Prostate gland (tissue), 2 donors: ENCODE data around the gene LCE3B. TPM values are rescaled to one million over a fixed set of nuclear protein-coding genes. Genes with fewer than 3 reads are reported as not detected.

Source experiments
- DNase-seq: peaks from one replicate; pipeline ENCODE4 v3.0.0-alpha.2; 2019; ENCODE audit warnings: low spot score
- H3K27ac ChIP-seq, 2 donors: fragments of 200-600 bp; sonication (generic); 2 replicates each; pipeline ENCODE4 v1.5.1; 2017 to 2019
- H3K27me3 ChIP-seq: fragments of 200-600 bp; sonication (generic); replicated peaks from 2 replicates; pipeline ENCODE4 v1.5.1; 2019; ENCODE audit not compliant: insufficient read depth
- H3K36me3 ChIP-seq, 2 donors: fragments of 200-600 bp; sonication (generic); 1 replicate in 1 of 2; 2 replicates in 1 of 2; pipeline versions ENCODE4 v1.5.1 to v1.8.1; 2017 to 2019
- H3K4me1 ChIP-seq: fragments of 200-600 bp; sonication (generic); replicated peaks from 2 replicates; pipeline ENCODE4 v1.5.1; 2019
- H3K4me3 ChIP-seq, 2 donors: fragments of 200-600 bp; sonication (generic); 2 replicates each; pipeline ENCODE4 v1.5.1; 2017 to 2019
- H3K9me3 ChIP-seq: fragments of 200-600 bp; sonication (generic); 2 replicates; pipeline ENCODE4 v1.5.1; 2017
- POLR2A ChIP-seq: fragments of 450-650 bp; IDR thresholded peaks from one replicate; pipeline ENCODE4 v1.6.1; 2016; ENCODE audit warnings: antibody characterized with exemption, mild to moderate bottlenecking
- POLR2AphosphoS5 ChIP-seq: sonication (generic); formaldehyde crosslinking; IDR thresholded peaks from one replicate; pipeline ENCODE4 v1.6.1; 2017; ENCODE audit warnings: antibody characterized with exemption
- WGBS: methylation state at CpG from one replicate; pipeline ENCODE4 v1.1.5; 2018; 5-methylcytosine and 5-hydroxymethylcytosine counted together
- intact Hi-C: fragments of 100-400 bp; cut with DNase I; formaldehyde crosslinking; loops from one replicate; pipeline ENCODE4 v1.14.2; 2022
- total RNA-seq, 2 donors: library from RNA; depleted of rRNA; stranded (reverse); fragments of >200 nt; gene quantifications; one replicate each; pipeline ENCODE4 v1.1.0, GENCODE V29; 2016
- TF ChIP-seq, protein P1 (sequence below), 4 experiments: fragments of 200-600 bp in 2 of 4; fragments of 450-650 bp in 2 of 4; sonication (generic) in 2 of 4; IDR thresholded peaks; 1 replicate in 3 of 4; 2 replicates in 1 of 4; pipeline ENCODE4 v1.5.1; 2016 to 2019; ENCODE audit warnings: antibody characterized with exemption in 4 of 4, mild to moderate bottlenecking in 2 of 4, moderate library complexity in 2 of 4

LCE3B gene
- total RNA-seq, 2 donors from 2014 or later: not detected

DNA sequence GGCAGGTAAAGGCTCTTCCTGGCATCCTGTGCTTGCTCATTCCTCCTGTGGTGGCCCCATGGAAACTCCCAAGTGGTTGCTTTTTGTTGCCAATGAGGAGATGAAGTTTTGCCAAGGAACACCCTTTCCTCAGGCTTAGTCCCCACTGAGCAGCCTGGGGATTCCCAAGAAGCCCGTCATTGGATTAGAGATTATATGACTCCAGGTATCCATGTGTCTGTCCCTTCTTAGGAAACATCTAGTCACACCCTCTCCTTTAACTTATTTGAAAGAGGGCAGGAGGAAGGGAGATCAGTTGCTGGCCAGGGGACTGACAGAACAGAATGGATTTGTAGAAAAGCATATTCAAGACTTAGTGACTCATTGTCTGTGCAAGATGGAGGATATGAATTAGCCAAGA lies 13.1 kb downstream of the LCE3B start:
- no peaks in the 10 kb centered on the region for H3K27me3 ChIP-seq
- no peaks in the 10 kb centered on the region for H3K36me3 ChIP-seq
- no peaks in the 10 kb centered on the region for H3K9me3 ChIP-seq
- no peak for DNase-seq
- no peak for TF ChIP-seq POLR2A
- no peak for TF ChIP-seq POLR2AphosphoS5
- TF ChIP-seq, protein P1, sequence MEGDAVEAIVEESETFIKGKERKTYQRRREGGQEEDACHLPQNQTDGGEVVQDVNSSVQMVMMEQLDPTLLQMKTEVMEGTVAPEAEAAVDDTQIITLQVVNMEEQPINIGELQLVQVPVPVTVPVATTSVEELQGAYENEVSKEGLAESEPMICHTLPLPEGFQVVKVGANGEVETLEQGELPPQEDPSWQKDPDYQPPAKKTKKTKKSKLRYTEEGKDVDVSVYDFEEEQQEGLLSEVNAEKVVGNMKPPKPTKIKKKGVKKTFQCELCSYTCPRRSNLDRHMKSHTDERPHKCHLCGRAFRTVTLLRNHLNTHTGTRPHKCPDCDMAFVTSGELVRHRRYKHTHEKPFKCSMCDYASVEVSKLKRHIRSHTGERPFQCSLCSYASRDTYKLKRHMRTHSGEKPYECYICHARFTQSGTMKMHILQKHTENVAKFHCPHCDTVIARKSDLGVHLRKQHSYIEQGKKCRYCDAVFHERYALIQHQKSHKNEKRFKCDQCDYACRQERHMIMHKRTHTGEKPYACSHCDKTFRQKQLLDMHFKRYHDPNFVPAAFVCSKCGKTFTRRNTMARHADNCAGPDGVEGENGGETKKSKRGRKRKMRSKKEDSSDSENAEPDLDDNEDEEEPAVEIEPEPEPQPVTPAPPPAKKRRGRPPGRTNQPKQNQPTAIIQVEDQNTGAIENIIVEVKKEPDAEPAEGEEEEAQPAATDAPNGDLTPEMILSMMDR (IDR thresholded peaks at IDR 0.05): no peak
- intact Hi-C loops: no loop called here
- H3K4me1 ChIP-seq: no peaks in the 10 kb centered on the region
- H3K4me3 ChIP-seq: no peak overlapping the region
- WGBS: 56% methylated on average over 1 of the region's 1 CpG
- no peak overlapping the region for H3K27ac ChIP-seq

DNA sequence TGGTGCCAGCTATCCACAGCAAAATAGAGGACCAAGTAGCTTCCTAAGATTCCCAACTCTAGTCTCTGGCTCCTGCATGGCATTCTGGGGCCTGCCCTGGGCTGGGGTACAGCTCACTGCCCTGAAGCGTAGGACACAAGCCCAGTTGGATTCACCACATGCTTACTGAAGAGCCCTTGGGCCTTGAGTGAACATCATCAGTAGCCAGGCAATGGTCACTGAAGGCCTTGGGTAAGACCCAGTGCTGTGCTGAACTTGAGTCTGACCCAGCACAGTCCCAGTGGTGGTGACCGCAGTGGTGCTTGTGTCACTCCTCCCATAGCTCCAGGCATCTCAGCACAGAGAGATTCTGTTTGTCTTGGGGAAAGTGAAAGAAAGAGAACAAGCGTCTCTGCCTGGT lies 17.0 kb downstream of the LCE3B start:
- WGBS: 96% methylated on average over 3 of the region's 3 CpGs
- Histone ChIP-seq H3K27me3 (no peaks in the 10 kb centered on the region), H3K36me3 (no peaks in the 10 kb centered on the region), H3K9me3 (no peaks in the 10 kb centered on the region), H3K4me3 (no peak overlapping the region), H3K4me1 (no peaks in the 10 kb centered on the region), H3K27ac (no peak overlapping the region)
- intact Hi-C loops: no loop called here
- no peak for DNase-seq
- TF ChIP-seq POLR2AphosphoS5 (no peak), POLR2A (no peak)
- TF ChIP-seq, protein P1 (IDR thresholded peaks at IDR 0.05): no peak

DNA sequence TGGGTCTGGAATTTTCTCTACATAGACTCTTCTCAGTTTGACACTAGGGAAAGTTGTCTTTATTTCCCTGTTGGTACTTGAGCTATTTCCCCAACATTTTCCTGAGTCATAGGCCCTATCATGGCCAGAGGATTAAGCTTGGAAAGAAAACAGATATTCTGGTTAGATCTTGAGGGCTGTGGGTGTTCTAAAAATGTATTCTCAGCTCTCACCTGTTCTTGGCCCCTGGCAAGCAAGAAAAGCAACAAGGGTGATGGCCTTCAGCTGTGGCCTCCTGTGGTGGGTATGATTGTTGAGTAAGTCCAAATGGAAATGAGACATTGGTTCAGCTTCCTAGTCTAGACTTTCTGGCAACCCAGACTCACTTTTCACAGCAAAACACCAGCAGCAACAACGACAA lies 26.7 kb downstream of the LCE3B start:
- intact Hi-C loops: no loop called here
- no peaks in the 10 kb centered on the region for H3K36me3 ChIP-seq
- no peaks in the 10 kb centered on the region for H3K27me3 ChIP-seq
- no peak for DNase-seq
- no peak overlapping the region for H3K27ac ChIP-seq
- WGBS: 70% methylated on average over 1 of the region's 1 CpG
- no peaks in the 10 kb centered on the region for H3K9me3 ChIP-seq
- H3K4me3 ChIP-seq: no peak overlapping the region
- H3K4me1 ChIP-seq: no peaks in the 10 kb centered on the region
- TF ChIP-seq POLR2A: no peak
- TF ChIP-seq POLR2AphosphoS5: no peak
- TF ChIP-seq, protein P1 (IDR thresholded peaks at IDR 0.05): no peak

DNA sequence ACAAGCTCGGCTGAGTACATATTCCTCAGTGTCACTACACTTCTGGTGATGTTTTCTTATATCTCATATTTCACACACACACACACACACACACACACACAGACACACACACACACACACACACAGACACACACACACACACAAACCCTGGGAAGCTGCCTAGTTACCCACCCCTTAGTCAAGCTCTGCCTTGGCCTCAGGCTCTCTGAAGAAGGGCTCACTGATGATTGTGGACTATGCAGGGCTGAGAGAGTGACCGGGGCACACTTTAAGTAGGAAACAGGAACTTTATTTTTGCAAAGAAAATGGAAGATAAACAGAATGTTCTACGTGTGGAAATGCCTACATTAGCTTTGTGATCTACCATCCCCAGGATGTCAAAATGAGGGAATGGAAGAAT lies 30.3 kb downstream of the LCE3B start:
- Histone ChIP-seq H3K27ac (no peak overlapping the region), H3K4me1 (no peaks in the 10 kb centered on the region), H3K36me3 (no peaks in the 10 kb centered on the region), H3K9me3 (no peaks in the 10 kb centered on the region), H3K27me3 (no peaks in the 10 kb centered on the region), H3K4me3 (no peak overlapping the region)
- intact Hi-C loops: no loop called here
- WGBS: 61% methylated on average over 3 of the region's 3 CpGs
- no peak for DNase-seq
- TF ChIP-seq, protein P1 (IDR thresholded peaks at IDR 0.05): no peak
- TF ChIP-seq POLR2AphosphoS5: no peak

DNA sequence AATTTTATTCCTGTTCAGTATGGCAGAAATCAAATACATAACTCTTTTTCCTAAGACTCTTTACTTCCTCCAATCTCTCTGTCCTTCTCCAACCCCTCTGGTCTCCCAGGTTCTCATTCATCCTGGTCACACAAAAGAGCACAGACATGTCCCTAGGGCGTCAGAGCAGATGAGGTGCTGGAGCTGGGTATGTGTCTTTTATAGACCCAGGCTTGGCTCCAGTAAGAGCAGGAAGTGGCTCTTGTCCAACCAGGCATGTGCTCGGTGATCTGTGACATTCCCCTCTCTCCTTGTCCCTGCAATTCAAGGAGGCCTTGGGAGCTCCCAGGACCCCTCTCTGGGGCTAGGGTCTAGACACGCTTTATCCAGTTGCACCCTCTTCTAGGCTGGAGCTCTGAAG lies 31.5 kb downstream of the LCE3B start:
- WGBS: 42% methylated on average over 3 of the region's 3 CpGs
- Histone ChIP-seq H3K4me3 (no peak overlapping the region), H3K9me3 (no peaks in the 10 kb centered on the region), H3K27me3 (no peaks in the 10 kb centered on the region), H3K4me1 (no peaks in the 10 kb centered on the region), H3K36me3 (no peaks in the 10 kb centered on the region), H3K27ac (no peak overlapping the region)
- no peak for DNase-seq
- intact Hi-C loops: no loop called here
- TF ChIP-seq POLR2A: no peak
- TF ChIP-seq, protein P1 (IDR thresholded peaks at IDR 0.05): no peak
- no peak for TF ChIP-seq POLR2AphosphoS5
